ENCODE data around the gene MED27.

The MED27 gene

GRCh38 chr9:131853434-131853833 lies 226.2 kb downstream of the MED27 start:
- POLR2A ChIA-PET = no interaction called here
- CTCF ChIA-PET = interaction anchor here (0.8 to 1.0 kb wide), 2 partner anchors 18 to 113 kb away, joined by 3 read pairs; no protein-coding TSS in a partner anchor
- TF ChIP-seq ZNF114 (tag by site-specific recombination; IDR thresholded peaks at IDR 0.05) = no peak
- TF ChIP-seq KLF7 (tag by site-specific recombination; IDR thresholded peaks at IDR 0.05; ENCODE audit: borderline replicate concordance) = no peak
- no peak for TF ChIP-seq HIC1 (tag by site-specific recombination; IDR thresholded peaks at IDR 0.05)
- TF ChIP-seq, protein P1, sequence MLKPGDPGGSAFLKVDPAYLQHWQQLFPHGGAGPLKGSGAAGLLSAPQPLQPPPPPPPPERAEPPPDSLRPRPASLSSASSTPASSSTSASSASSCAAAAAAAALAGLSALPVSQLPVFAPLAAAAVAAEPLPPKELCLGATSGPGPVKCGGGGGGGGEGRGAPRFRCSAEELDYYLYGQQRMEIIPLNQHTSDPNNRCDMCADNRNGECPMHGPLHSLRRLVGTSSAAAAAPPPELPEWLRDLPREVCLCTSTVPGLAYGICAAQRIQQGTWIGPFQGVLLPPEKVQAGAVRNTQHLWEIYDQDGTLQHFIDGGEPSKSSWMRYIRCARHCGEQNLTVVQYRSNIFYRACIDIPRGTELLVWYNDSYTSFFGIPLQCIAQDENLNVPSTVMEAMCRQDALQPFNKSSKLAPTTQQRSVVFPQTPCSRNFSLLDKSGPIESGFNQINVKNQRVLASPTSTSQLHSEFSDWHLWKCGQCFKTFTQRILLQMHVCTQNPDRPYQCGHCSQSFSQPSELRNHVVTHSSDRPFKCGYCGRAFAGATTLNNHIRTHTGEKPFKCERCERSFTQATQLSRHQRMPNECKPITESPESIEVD (tag by site-specific recombination; IDR thresholded peaks at IDR 0.05) = no peak
- no peak for TF ChIP-seq ZNF324 (tag by site-specific recombination; IDR thresholded peaks at IDR 0.05)
- TF ChIP-seq, protein P2, sequence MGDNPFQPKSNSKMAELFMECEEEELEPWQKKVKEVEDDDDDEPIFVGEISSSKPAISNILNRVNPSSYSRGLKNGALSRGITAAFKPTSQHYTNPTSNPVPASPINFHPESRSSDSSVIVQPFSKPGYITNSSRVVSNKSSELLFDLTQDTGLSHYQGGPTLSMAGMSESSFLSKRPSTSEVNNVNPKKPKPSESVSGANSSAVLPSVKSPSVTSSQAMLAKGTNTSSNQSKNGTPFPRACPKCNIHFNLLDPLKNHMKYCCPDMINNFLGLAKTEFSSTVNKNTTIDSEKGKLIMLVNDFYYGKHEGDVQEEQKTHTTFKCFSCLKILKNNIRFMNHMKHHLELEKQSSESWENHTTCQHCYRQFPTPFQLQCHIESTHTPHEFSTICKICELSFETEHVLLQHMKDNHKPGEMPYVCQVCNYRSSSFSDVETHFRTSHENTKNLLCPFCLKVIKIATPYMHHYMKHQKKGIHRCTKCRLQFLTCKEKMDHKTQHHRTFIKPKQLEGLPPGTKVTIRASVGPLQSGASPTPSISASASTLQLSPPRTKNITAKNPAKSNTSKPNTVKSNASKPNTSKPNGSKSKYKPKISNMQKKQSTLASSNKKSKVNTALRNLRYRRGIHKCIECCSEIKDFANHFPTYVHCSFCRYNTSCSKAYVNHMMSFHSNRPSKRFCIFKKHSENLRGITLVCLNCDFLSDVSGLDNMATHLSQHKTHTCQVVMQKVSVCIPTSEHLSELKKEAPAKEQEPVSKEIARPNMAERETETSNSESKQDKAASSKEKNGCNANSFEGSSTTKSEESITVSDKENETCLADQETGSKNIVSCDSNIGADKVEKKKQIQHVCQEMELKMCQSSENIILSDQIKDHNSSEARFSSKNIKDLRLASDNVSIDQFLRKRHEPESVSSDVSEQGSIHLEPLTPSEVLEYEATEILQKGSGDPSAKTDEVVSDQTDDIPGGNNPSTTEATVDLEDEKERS (tag by site-specific recombination; IDR thresholded peaks at IDR 0.05) = no peak
- TF ChIP-seq, protein P3, sequence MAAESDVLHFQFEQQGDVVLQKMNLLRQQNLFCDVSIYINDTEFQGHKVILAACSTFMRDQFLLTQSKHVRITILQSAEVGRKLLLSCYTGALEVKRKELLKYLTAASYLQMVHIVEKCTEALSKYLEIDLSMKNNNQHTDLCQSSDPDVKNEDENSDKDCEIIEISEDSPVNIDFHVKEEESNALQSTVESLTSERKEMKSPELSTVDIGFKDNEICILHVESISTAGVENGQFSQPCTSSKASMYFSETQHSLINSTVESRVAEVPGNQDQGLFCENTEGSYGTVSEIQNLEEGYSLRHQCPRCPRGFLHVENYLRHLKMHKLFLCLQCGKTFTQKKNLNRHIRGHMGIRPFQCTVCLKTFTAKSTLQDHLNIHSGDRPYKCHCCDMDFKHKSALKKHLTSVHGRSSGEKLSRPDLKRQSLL (tag by site-specific recombination; IDR thresholded peaks at IDR 0.05) = no peak

DNA sequence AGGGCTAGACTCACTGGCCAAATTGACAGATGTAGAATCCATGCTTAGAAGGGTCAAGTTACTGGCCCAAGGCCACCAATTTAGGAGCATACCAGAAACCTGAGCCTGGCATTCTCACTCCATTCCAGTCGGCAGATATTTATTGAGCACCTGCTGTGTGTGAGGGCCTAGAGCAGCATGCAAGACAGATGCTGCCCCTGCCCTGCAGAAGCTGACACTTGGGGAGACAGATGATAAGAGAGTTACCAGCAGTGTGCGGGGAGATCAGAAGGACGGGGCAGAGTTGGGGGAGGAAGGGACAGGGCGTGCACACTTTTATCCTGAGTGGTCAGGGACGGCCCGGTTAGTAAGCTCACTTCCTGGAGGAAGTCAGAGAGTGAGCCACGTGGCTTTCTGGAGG lies 228.3 kb downstream of the MED27 start:
- ChIA-PET CTCF (interaction anchor here (0.6 kb wide), 1 partner anchor 178 kb away, joined by 4 read pairs; no protein-coding TSS in a partner anchor), POLR2A (no interaction called here)
- no peak overlapping the region for H3K4me3 ChIP-seq (ENCODE audit: low read depth, low read length)
- no peaks in the 10 kb centered on the region for H3K9me3 ChIP-seq (ENCODE audit: control insufficient read depth, insufficient read depth, low read depth, low read length)
- H3K27ac ChIP-seq (ENCODE audit: extremely low read depth, low read depth, low read length) = no peak overlapping the region
- no peaks in the 10 kb centered on the region for H3K36me3 ChIP-seq (ENCODE audit: control insufficient read depth in 2 of 2, insufficient read depth in 1 of 2, low read length in 2 of 2)
- H3K4me1 ChIP-seq (ENCODE audit: control insufficient read depth, insufficient read depth, low read length) = no peaks in the 10 kb centered on the region
- TF ChIP-seq PRDM10 (tag by site-specific recombination; IDR thresholded peaks at IDR 0.05) (no peak), KLF9 (tag by site-specific recombination; IDR thresholded peaks at IDR 0.05; ENCODE audit: low read depth) (no peak), YY1 (tag by site-specific recombination; IDR thresholded peaks at IDR 0.05) (no peak), ZIC2 (tag by site-specific recombination; IDR thresholded peaks at IDR 0.05) (peak; percentile 58), ZBTB1 (tag by site-specific recombination; IDR thresholded peaks at IDR 0.05) (no peak), ZNF354C (tag by site-specific recombination; IDR thresholded peaks at IDR 0.05; ENCODE audit: borderline replicate concordance, low read depth) (no peak), ZNF664 (tag by site-specific recombination; IDR thresholded peaks at IDR 0.05) (0 out of 2 replicates have a peak, but pooled peaks have one; percentile 35), ZNF548 (tag by site-specific recombination; IDR thresholded peaks at IDR 0.05) (no peak), ZSCAN23 (tag by site-specific recombination; IDR thresholded peaks at IDR 0.05) (no peak), CTCF (tag by site-specific recombination; IDR thresholded peaks at IDR 0.05) (no peak), SETDB1 (IDR thresholded peaks at IDR 0.05; ENCODE audit: insufficient read length, low read length) (no peak), KLF1 (tag by site-specific recombination; IDR thresholded peaks at IDR 0.05) (no peak)
- TF ChIP-seq, protein P4, sequence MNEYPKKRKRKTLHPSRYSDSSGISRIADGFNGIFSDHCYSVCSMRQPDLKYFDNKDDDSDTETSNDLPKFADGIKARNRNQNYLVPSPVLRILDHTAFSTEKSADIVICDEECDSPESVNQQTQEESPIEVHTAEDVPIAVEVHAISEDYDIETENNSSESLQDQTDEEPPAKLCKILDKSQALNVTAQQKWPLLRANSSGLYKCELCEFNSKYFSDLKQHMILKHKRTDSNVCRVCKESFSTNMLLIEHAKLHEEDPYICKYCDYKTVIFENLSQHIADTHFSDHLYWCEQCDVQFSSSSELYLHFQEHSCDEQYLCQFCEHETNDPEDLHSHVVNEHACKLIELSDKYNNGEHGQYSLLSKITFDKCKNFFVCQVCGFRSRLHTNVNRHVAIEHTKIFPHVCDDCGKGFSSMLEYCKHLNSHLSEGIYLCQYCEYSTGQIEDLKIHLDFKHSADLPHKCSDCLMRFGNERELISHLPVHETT (tag by site-specific recombination; IDR thresholded peaks at IDR 0.05) = no peak

More at GRCh38 chr9:131853434-131853833, 226.2 kb downstream of the MED27 start:
- no peak overlapping the region for H3K27ac ChIP-seq (ENCODE audit: extremely low read depth, low read depth, low read length)
- H3K4me1 ChIP-seq (ENCODE audit: control insufficient read depth, insufficient read depth, low read length) = no peaks in the 10 kb centered on the region
- no peaks in the 10 kb centered on the region for H3K9me3 ChIP-seq (ENCODE audit: control insufficient read depth, insufficient read depth, low read depth, low read length)
- H3K4me3 ChIP-seq (ENCODE audit: low read depth, low read length) = no peak overlapping the region
- H3K36me3 ChIP-seq (ENCODE audit: control insufficient read depth in 2 of 2, insufficient read depth in 1 of 2, low read length in 2 of 2) = no peaks in the 10 kb centered on the region

Data from HEK293 (cell line).